OCI-LY7 (cell line): ENCODE data around the gene VPS35L. TPM values are rescaled to one million over a fixed set of nuclear protein-coding genes. Genes with fewer than 3 reads are reported as not detected.
A peak's percentile ranks its signal among the peaks of the same experiment; 100 is the strongest.

Source experiments
- BruUV-seq: library from RNA; stranded (reverse); fragments of 400-500 nt; replicated peaks from 2 replicates; lab custom pipeline; 2021; lab: Mats Ljungman, UMichigan
- CTCF ChIA-PET: fragments of 300-600 bp; sonication (Branson Sonifier 250); formaldehyde crosslinking; loops from one replicate; lab custom pipeline; 2022; ENCODE audit warnings: antibody characterized with exemption; ENCODE audit not compliant: unreplicated experiment; lab: Charles Lee
- POLR2A ChIA-PET: fragments of 300-600 bp; sonication (Branson Sonifier 250); formaldehyde crosslinking; loops from one replicate; lab custom pipeline; 2022; ENCODE audit warnings: antibody characterized with exemption; lab: Charles Lee
- DNase-seq: peaks from one replicate; pipeline ENCODE4 v3.0.0-alpha.2; 2015; ENCODE audit warnings: low spot score
- H2AFZ ChIP-seq: fragments of 200-600 bp; sonication (generic), shearing (Covaris generic); 2 replicates; pipeline ENCODE4 v1.6.1; 2014; ENCODE audit warnings: mild to moderate bottlenecking, antibody characterized with exemption, low read length, moderate library complexity
- H3K27ac ChIP-seq: fragments of 200-600 bp; sonication (generic); 2 replicates; pipeline ENCODE4 v1.5.1; 2014; ENCODE audit warnings: mixed run types, low read depth, mild to moderate bottlenecking, moderate library complexity, low read length, inconsistent platforms; ENCODE audit not compliant: poor library complexity, severe bottlenecking
- H3K36me3 ChIP-seq: fragments of 200-600 bp; sonication (generic); 2 replicates; pipeline ENCODE4 v1.6.1; 2014; ENCODE audit warnings: mild to moderate bottlenecking, antibody characterized with exemption, low read length, moderate library complexity, mixed read lengths; ENCODE audit not compliant: insufficient read depth
- H3K4me1 ChIP-seq: fragments of 200-600 bp; sonication (generic); 2 replicates; pipeline ENCODE4 v1.5.1; 2014; ENCODE audit warnings: mild to moderate bottlenecking, low read length; ENCODE audit not compliant: insufficient read depth, poor library complexity, severe bottlenecking
- H3K4me2 ChIP-seq: fragments of 200-600 bp; sonication (generic); 2 replicates; pipeline ENCODE4 v1.6.1; 2014; ENCODE audit warnings: mild to moderate bottlenecking, low read length
- H3K4me3 ChIP-seq: fragments of 200-600 bp; sonication (generic); 2 replicates; pipeline ENCODE4 v1.5.1; 2014; ENCODE audit warnings: mild to moderate bottlenecking, low read depth, low read length; ENCODE audit not compliant: poor library complexity, severe bottlenecking
- H3K79me2 ChIP-seq: fragments of 200-600 bp; sonication (generic); 2 replicates; pipeline ENCODE4 v1.6.1; 2016; ENCODE audit warnings: low read depth, mild to moderate bottlenecking, low read length, moderate library complexity, mixed read lengths; ENCODE audit not compliant: insufficient read depth
- H3K9me2 ChIP-seq: fragments of 200-600 bp; sonication (generic); 2 replicates; pipeline ENCODE4 v1.6.1; 2016; ENCODE audit warnings: mild to moderate bottlenecking, low read length, mixed read lengths; ENCODE audit not compliant: insufficient read depth
- H3K9me3 ChIP-seq: fragments of 200-600 bp; sonication (generic); 2 replicates; pipeline ENCODE4 v1.6.1; 2014; ENCODE audit warnings: mild to moderate bottlenecking, mixed run types, low read length, mixed read lengths
- H4K20me1 ChIP-seq: fragments of 200-600 bp; sonication (generic); 2 replicates; pipeline ENCODE4 v1.6.1; 2014; ENCODE audit warnings: mild to moderate bottlenecking, antibody characterized with exemption, low read length, moderate library complexity, mixed read lengths; ENCODE audit not compliant: insufficient read depth
- CTCF ChIP-seq: fragments of 200-600 bp; sonication (generic); conservative IDR thresholded peaks from 2 replicates; pipeline ENCODE4 v1.5.1; 2014; ENCODE audit warnings: mild to moderate bottlenecking, antibody characterized with exemption, low read length, moderate library complexity, mixed read lengths
- EZH2phosphoT487 ChIP-seq: fragments of 200-600 bp; sonication (generic); IDR thresholded peaks from 2 replicates; pipeline ENCODE4 v1.6.1; 2018; ENCODE audit warnings: low read depth, borderline replicate concordance, mild to moderate bottlenecking, mixed run types, antibody characterized with exemption, low read length, moderate library complexity, mixed read lengths
- intact Hi-C: fragments of 100-400 bp; cut with micrococcal nuclease; formaldehyde crosslinking; loops from one replicate; pipeline ENCODE4 v1.10.0; 2022; ENCODE audit not compliant: unreplicated experiment
- total RNA-seq, 2 experiments: library from RNA; depleted of rRNA in 1 of 2; stranded (reverse); fragments of >200 nt in 1 of 2; shearing (Covaris generic) in 1 of 2; gene quantifications; 2 replicates each; pipeline ENCODE4 v1.2.3, GENCODE V29; 2014 to 2022

The VPS35L gene
- total RNA-seq, 2 experiments from 2014 or later = 16.5 to 65.2 TPM

DNA sequence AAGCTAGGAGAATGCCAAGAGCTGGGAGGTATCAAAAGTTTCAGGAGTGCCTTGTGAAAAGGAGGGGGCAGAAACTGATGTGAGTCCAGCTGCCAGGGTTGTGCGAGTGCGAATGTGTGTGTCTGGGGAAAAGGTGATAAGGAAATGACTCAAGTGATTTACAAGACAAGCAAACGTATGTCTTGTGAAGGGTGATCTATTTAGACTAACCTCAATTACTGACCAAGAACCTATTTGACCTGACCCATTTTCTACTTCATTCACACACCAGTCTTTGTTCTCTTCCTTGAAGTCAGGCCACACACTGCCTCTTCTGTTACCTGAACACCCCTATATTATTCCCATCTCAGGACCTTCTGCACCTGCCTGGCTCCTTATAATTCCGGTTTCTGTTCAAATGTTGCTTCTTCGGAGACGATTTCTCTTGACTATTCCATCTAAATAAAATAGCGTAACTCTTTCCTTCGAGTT is 34.6 kb upstream of the VPS35L start:
- no peak for TF ChIP-seq EZH2phosphoT487
- TF ChIP-seq CTCF = no peak
- peaks cover 23% of the 10 kb centered on the region for H3K36me3 ChIP-seq
- peak overlapping the region; percentile 86 for H3K4me2 ChIP-seq
- intact Hi-C loops = loop anchor here (5.0 kb wide), 2 partner anchors 309 to 454 kb away; partner anchors contain the start of gene COQ7
- peak overlapping the region; percentile 70 for H3K27ac ChIP-seq
- H3K4me1 ChIP-seq = peaks cover 43% of the 10 kb centered on the region
- TSS peak; percentile 74 for BruUV-seq
- DNase-seq = peak; percentile 10
- ChIA-PET CTCF (no interaction called here), POLR2A (no interaction called here)
- H3K9me2 ChIP-seq = no peaks in the 10 kb centered on the region
- no peaks in the 10 kb centered on the region; the same call in 1 of the 2 replicates for H4K20me1 ChIP-seq
- H3K9me3 ChIP-seq = no peaks in the 10 kb centered on the region
- H3K79me2 ChIP-seq = peaks cover 58% of the 10 kb centered on the region
- H3K4me3 ChIP-seq = peak overlapping the region; percentile 83
- peak overlapping the region; percentile 81; the same call in 1 of the 2 replicates for H2AFZ ChIP-seq

DNA sequence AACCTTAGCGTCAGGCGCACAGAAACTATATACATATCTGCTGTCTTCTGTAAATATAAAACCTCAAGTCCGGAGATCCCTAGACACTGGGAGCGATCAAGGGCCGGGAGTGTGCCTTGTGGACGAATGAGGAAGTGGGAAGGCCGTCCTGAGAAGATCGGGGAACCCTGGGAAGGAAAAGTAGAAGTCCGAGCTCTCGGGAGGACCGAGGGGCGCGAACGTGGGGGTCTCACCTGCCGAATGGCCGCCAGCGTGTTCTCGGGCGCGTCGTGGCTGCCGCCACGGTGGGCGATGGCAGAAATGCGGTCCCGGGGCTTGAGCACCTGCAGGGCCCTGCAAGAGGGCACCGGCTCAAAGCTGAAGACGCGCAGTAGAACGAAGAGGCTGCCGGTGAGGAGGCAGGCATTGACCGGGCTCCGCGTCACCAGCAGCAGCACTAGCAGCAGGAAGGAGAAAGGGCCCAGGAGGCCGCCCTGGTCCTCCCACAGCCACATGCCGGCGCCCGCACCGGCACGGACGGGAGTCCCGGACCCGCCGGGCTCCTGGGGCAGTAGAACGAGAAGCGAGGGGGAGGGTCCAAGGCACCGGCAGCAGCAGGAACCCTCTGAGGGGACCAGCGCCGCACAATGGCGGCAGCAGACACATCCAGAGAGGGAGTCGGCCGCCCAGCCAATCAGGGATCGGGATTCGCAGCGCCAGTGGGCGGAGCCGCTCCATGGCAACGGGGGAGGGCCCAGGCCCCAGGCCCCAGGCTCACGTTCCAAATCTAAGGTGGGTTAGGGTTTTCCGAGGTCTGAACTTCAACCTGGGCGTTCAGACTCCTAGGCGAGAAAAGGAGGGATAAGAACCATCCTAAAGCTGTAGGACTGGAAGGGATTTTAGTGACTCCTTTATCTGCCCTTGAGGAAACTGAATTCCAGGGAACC is 33.8 kb upstream of the VPS35L start, which contains the start of gene GDE1:
Gene GDE1, minus strand, starts transcription at position 628 of the 926 bp plus-strand sequence. Its CDS starts 134 bp downstream, at position 494.
- ChIA-PET POLR2A (no interaction called here), CTCF (no interaction called here)
- intact Hi-C loops = loop anchor here (2.0 to 5.0 kb wide), 3 partner anchors 33 to 454 kb away; partner anchors contain the start of genes COQ7 and VPS35L
- Histone ChIP-seq H2AFZ (peak within 1 kb of the TSS; percentile 81), H3K9me2 (no peaks in the 10 kb centered on the region), H3K79me2 (peaks cover 66% of the 10 kb centered on the region), H3K36me3 (peaks cover 16% of the 10 kb centered on the region), H3K4me2 (peak within 1 kb of the TSS; percentile 86), H3K4me1 (peaks cover 52% of the 10 kb centered on the region), H3K9me3 (no peaks in the 10 kb centered on the region), H4K20me1 (no peaks in the 10 kb centered on the region; the same call in 1 of the 2 replicates), H3K4me3 (peak within 1 kb of the TSS; percentile 83), H3K27ac (peak within 1 kb of the TSS; percentile 70)
- no TSS peak for BruUV-seq
- DNase-seq = peak; percentile 94
- TF ChIP-seq CTCF (peak; percentile 62), EZH2phosphoT487 (no peak)
